GM21723 (cell line): ENCODE results near the gene PLVAP.

ENCODE experiments used
- ATAC-seq: cut with Tn5 transposase; IDR thresholded peaks from one replicate; pipeline ENCODE4 v1.9.1; 2021; ENCODE audit warnings: mild to moderate bottlenecking, moderate library complexity; ENCODE audit not compliant: unreplicated experiment

The PLVAP gene

DNA sequence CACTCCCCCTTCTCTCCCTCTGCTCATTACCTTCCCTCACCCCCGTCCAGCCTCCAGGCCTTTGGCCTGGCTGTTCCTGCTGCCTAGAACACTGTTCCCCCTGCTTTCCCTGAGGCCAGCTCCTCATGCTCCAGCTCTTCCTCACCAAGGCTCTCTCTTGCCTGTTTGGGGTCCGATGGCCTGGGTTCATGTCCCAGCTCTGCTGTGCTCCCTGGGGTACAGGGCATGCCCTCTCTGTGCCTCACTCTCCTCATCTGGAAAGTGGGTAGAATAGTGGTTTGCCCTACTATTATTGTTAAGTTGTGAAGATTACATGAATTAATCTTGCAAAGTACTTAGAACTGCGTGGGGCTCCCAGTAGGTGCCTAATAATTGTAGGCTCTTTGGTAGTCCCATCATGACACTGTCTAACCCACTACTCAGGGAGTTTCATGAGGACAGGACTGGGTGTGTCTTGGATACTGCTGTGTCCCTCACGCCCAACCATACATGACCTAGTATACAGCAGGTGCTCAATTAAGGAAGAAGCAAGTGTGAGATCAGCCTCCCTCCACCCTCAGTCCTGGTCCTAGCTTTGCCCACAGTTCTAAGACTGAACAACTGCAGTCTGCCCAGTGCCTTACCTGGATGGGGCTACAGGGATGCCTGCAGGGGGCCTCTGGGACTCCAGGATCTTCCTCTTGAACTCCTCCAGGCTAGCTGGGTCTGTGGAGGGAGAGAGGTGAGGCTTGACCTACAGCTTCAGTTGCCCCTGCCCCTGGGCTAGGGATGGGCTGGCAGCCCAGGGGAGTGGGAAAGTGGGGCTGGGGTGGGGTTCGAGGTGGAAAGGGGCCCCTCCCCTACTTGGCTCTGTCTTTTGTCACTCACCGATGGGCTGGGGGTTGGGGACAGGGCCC lies 17.0 kb downstream of the PLVAP start:
- ATAC-seq, result no peak

DNA sequence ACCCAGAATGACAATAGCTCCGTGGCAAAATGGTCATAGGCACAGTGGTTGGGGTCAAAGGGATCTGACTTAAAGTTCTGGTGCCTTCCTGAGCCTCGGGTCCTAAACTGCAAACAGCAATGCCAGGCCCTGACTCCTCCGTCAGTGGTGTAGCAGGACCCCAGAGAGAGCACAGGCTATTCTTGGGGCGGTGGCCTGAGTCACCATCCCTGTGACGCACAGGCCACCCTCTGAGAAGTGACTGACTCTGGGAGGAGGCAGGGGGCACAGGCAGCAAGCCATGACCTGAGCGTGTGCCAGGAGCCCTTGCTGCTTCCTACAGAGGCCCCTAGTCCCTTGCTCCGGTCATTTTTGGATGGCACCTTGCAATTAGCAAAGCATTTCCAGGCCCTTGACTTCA lies 18.7 kb downstream of the PLVAP start:
- ATAC-seq, result no peak

DNA sequence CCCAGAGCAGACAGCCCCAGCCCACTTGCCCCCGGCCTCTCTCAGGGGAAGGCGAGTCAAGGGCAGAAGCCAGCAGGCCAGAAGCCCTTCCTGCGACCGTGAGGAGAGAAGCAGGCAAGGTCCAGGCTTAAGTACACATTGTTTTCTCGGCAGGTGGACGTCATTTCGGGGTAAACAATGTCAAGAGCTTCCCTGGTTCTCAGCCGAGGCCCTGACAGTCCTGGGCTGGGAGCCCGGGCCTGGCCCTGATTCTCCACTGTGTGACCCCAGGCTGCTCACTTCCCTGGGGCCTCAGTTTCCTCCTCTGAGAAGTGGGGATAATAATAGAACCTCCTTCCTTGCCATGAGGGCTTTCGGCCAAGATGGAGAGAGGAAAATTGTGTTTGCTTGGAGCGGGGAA lies 19.4 kb downstream of the PLVAP start:
- no peak for ATAC-seq

DNA sequence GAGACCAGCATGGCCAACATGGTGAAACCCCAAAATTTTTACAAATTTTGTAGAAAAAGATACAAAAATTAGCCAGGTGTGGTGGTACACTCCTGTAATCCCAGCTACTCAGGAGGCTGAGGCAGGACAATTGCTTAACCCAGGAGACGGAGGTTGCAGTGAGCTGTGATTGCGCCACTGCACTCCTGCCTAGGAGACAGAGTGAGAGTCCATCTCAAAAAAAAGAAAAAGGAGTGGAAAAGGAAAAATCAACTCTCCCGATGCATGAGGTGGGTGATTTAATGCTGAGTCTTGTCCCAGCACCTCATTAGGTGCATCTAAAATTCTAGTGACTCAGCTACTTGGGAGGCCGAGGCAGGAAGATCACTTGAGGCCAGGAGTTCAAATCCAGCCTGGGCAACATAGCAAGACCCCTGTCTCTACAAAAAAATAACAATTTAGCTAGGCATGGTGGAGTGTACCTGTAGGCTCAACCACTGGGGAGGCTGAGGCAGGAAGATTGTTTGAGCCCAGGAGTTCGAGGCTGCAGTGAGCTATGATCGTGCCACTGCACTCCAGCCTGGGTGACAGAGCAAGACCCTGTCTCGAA lies 20.0 kb downstream of the PLVAP start:
- ATAC-seq, result no peak

DNA sequence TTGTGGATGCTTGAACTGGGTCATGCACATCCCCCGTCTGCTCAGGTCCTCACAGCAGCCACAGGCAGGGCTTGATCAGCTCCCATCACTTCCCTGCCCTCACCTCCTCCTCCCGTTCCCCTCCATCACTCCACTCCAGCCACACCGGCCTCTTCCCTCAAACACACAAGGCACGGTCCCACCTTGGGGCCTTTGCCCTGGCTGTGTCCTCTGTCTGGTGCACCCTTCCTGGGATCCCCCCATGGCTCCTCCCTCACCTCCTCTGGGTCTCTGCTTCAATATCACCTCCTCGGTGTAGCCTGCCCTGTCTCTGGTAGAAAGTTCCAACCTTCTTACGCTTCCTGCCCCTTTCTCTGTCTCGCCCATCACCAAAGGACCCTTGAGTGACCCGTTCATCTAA lies 23.8 kb downstream of the PLVAP start:
- ATAC-seq, result no peak

DNA sequence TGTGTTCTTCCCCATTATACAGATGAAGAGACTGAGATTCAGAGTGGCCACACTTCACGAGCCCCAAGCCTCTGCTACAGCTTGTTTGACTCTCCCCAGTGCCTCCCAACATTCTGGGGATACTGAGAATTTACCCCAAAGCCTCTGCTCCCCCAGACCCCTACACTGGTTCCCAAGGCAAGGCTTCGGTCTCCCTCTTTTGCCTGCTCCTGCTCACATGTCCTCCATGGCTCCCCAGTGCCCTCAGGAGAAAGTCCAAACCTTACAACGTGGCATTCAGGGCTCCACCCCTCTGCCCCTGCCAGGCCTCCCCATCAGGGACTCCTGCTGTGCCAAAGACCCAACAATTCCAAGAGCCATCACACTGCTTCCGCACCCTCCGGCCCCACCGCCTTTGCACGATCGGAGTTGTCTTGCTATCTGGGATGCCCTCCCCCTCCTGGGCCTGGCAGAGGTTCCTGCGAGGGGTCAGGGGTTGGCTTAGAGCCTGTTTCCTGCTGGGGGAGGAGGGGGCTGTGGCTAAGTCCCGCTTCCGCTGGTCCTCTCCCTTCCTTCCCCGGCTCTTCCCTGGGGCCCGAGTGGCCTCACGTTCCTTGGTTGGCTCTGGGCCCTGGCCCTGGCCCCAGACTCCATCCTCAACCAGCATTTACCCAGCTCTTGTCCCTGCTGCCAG lies 24.4 kb downstream of the PLVAP start:
- no peak for ATAC-seq

DNA sequence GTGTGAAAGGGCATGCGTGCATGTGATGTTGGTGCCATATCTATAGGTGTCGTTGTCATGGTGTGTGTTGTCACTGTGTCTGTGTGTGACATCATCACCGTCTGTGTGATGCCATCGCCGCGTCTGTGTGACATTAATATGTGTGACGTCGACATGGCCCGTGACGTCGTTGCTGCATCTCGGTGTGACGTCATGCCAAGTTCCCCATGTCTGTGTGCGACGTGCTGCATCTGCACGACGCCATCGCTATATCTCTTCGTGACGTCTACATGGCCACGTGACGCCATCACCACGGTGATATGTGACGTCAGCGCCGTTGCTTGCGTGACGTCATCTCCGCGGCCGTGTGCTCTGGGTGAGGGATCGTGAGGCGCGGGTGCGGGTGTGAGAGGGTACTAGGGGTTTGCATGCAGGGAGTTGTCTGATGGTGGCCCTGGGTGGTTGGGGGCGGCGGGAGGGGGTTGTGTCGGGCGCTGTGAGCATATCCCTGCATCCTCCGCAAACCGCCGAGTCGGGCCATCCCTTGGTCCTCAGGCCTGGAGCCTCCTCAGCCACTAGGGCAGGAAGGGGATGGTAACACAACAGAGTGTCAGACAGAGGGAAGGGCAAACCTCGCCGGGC lies 25.2 kb downstream of the PLVAP start:
- ATAC-seq, result no peak

DNA sequence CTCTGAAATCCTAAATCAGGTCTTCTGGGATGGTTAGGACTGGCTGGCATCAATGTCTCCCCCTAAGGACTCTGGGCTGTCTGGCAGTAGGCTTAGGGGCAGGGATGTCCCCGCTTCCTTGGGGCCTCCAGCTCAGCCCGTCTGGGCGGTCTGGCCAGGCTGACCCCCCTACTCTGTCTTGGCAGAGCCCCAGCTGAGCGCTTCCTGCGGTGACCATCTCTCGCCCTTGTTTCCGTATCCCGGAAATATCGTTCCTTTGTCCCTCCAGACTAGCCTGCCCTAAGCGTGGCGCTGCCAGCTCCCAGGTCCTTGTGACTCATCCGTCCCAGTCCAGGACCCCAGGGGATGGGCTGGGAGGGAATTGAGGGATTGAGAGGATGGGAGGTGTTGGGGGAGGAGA lies 28.4 kb downstream of the PLVAP start:
- no peak for ATAC-seq

DNA sequence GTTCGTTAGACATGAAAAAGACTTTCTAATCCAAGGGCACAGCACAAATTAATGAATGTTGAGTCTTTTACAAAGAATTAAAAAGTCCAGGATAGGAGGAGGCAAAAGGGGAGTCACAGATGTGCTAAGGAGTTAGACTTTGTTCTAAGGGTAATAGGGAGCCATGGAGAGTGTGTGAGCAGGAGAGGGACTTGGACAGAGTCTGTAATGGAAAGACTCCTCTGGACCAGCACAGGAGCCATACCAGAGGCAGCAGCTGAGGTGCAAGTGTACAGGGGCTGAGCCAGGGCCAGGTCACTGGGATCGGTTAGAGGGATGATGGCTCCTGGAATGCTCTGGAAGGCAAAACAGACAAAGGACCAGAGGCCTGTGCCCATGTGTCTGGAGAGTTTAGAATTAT lies 29.3 kb downstream of the PLVAP start:
- no peak for ATAC-seq

DNA sequence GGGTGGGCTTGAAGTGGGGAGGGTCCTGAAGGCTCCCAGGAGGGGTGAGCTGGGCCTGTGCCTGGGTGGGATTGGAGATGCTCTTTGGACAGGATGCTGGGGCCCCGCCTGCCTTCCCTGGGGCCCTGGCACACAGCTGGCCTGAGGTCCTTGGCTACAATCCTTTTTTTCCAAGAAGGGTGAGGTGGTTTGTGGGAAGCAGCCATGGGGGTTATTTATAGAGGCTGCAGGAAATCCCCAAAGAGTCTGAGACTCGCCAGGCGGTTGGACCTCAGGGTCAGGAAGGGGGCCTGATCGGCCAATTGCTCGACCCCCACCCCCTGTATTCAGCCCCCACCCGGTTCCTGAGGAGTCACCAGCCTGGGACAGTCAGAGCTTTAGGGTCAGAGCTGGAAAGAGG lies 29.8 kb downstream of the PLVAP start:
- ATAC-seq, result no peak

DNA sequence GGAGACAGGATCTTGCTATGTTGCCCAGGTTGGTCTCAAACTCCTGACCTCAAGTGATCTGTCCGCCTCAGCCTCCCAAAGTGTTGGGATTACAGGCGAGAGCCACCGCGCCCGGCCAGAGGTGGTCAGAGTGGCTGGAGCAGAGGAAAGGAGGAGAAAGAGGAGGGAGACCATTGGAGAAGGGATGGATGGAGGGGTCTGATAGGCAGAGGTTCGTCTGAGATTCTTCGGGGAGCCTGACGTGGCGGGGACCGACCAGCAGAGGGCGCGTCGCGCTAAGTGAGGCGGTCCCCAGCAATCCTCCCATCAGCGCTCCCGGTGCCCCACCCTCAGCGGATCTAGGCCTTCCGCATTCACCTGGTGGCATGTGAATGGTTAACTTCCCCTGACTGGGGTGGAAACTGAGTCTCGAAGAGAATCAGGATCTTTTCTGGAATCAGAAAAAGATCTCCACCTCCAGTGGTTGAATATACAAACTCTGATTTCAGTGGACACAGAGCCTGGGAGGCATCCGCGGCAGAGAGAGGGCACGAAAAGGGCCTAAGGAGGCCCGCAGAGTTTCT lies 31.0 kb downstream of the PLVAP start:
- peak; percentile 55 for ATAC-seq

DNA sequence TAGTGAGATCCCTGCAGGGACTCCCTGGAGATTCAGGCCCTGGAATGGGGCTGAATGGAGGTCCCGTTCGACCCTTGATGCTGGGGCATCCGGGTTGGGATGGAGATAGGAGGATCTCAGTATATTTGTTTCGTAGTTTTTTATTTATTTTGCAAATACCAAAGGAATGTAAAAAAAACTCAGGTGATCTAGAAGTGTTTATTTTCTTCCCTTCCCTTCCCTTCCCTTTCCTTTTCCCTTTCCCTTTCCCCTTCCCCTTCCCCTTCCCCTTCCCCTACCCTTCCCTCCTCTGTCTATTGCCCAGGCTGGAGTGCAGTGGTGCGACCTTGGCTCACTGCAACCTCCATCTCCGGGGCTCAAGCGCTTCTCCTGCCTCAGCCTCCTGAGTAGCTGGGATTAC lies 35.3 kb downstream of the PLVAP start:
- ATAC-seq, result no peak

DNA sequence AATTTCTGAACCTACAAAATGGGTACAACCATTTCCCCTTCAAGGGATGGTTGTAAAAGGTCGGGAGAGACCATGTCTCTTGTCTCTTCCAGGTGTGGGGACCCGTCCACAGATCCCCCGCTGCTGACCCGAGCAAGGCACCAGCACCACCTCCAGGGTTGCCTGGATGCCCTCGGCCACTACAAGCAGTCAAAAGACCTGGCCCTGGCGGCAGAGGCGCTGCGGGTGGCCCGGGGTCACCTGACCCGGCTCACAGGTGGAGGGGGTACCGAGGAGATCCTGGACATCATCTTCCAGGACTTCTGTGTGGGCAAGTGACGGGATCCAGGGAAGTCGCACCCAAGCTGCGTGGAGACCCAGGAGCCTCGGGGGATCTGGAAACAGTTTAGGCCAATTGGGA lies 35.8 kb downstream of the PLVAP start:
- ATAC-seq, result no peak

DNA sequence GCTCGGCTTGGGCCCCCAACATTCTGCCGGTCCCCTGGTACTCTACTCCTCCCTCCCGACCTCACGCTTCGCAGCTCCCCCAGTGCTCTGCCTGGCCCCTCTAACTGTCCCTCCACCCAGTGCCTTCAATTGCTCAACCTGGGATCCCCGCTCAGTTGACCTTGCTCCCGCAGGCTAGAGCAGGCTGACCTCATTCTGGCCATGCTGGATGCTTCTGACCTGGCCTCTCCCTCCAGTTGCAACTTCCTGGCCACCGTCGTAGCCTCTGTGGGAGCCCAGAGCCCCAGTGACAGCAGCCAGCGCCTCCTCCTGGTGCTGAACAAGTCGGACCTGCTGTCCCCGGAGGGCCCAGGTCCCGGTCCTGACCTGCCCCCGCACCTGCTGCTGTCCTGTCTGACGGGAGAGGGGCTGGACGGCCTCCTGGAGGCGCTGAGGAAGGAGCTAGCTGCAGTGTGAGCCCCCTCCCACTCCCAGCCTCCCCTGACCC lies 36.2 kb downstream of the PLVAP start:
- no peak for ATAC-seq

DNA sequence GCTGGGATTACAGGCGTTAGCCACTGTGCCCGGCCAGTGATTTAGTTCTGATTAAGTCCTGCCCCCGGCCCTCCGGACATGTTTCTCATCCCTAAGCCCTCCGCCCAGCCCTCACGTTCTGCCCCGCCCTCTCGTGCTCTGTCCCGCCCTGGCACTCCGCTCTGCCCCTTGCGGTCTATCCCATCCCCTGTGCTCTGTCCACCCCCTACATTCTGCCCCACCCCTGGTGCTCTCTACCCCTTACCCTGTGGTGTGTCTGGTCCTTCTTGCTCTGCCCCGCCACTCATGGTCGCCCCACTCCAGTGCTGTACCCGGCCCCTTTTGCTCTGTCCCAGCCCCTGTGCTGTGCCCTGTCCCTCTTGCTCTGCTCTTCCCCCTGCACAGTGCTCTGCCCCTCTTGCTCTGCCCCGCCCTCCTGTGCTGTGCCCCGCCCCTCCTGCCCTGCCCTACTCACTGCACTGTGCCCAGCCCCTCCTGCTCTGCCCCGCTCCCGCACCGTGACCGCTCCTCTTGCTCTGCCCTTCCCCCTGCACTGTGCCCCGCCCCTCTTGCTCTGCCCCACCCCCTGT lies 36.8 kb downstream of the PLVAP start:
- no peak for ATAC-seq

DNA sequence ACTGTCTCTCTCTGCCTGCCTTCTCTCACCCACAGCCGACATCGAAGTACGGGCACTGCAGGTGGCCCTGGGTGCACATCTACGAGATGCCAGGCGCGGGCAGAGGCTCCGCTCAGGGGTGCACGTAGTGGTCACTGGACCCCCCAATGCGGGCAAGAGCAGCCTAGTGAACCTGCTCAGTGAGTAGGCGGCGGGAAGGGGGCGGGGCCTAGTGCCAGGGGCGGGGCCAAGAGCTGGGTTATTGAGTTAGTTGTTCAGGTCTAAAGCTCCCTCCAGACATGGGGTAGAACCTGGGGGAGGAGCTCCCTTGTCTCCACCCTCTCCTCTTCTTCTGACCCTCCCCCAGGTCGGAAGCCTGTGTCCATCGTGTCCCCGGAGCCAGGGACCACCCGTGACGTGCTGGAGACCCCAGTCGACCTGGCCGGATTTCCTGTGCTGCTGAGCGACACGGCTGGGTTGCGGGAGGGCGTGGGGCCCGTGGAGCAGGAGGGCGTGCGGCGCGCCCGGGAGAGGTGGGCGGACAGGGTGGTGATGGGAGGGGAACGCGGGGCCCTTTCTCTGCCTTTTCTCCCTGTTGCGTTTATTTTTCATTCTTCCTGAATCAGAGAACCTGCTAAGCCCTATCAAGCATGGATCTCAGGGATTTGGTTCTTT lies 37.9 kb downstream of the PLVAP start:
- no peak for ATAC-seq

DNA sequence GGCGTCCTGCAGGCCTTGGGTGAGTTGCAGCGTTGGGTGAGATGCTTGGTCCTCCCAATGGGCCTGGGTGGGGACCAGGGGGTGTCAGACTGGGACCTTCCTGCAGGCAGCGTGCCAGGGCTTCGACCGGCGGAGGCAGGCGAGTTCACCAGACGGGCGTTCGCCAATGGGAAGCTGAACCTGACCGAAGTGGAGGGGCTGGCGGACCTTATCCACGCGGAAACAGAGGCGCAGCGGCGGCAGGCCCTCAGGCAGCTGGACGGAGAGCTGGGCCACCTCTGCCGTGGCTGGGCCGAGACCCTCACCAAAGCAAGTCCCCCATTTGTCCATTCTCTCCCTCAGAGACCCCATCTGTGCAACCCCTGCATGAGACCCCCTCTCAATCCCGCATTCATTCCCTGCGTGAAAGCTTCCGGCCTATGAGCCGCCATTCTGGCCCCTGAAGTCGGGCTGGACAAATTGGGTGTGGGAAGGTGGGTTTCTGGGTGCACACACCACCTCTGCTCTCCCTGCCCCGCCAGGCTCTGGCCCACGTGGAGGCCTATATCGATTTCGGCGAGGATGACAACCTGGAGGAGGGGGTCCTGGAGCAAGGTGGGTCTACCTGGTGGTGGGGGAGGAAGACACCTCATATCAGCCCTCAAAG lies 38.6 kb downstream of the PLVAP start:
- ATAC-seq, result no peak

DNA sequence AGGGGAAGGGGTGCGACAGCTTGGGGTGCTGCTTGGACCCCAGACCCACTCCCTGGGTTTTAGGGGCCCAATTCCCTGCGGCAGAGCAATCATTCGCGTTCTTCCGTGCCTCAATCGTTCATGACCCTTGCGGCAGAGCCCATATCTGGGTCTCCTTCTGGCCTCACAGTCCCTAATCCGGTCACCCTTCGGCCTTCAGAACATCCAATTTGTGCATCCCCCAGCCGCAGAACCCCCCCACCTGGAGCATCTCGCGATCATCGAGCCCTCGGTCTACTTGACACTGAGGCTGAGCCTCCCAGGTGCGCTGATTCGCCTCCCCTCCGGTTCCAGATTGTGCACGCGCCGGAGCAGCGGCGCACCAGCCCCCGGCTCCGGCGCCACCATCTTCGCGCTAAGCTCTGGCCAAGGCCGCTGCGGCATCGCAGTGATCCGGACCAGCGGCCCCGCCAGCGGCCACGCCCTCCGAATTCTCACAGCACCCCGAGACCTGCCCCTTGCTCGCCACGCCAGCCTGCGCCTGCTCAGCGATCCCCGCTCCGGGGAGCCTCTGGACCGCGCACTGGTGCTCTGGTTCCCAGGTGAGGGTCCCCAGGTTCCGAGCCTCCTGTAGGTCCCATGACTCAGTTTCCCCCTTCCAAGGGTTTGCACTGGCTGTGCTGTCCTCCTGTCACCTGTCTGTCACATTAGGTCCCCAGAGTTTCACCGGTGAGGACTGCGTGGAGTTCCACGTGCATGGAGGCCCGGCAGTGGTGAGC lies 39.3 kb downstream of the PLVAP start:
- ATAC-seq, result no peak
